HFFc6 (cell line): ENCODE measurements around the gene PHACTR3. TPM values are rescaled to one million over a fixed set of nuclear protein-coding genes. Genes with fewer than 3 reads are reported as not detected.

ENCODE experiments used
- DNase-seq: peaks from one replicate; pipeline ENCODE4 v3.0.0-alpha.2; 2018
- H3K27ac Mint-ChIP-seq: 2 replicates; pipeline ENCODE4 v1.8.0; 2020; ENCODE audit warnings: mild to moderate bottlenecking, mixed read lengths
- H3K27me3 Mint-ChIP-seq: 2 replicates; pipeline ENCODE4 v1.8.0; 2021; ENCODE audit warnings: mild to moderate bottlenecking, moderate library complexity, mixed read lengths; ENCODE audit not compliant: insufficient read depth
- H3K36me3 Mint-ChIP-seq: 2 replicates; pipeline ENCODE4 v1.8.0; 2021; ENCODE audit warnings: low read depth, mixed read lengths
- H3K4me1 Mint-ChIP-seq: 2 replicates; pipeline ENCODE4 v1.8.0; 2020; ENCODE audit warnings: low read depth, mixed read lengths
- H3K4me3 Mint-ChIP-seq: 2 replicates; pipeline ENCODE4 v1.8.0; 2020; ENCODE audit warnings: mild to moderate bottlenecking, moderate library complexity, mixed read lengths
- H3K9me3 Mint-ChIP-seq: 2 replicates; pipeline ENCODE4 v1.8.0; 2020; ENCODE audit warnings: mild to moderate bottlenecking, mixed read lengths
- total RNA-seq, 6 experiments: library from RNA; stranded (reverse); fragmentation: NEBNext Ultra II Directional; extraction: Animal tissue kit (Norgen Biotek cat#: 25700); gene quantifications; 2 replicates in 1 of 6; 3 replicates in 5 of 6; pipeline ENCODE4 v1.2.3, GENCODE V29; 2021
- TF ChIP-seq, protein P1 (sequence below): fragments of 200-600 bp; sonication (generic); IDR thresholded peaks from 2 replicates; pipeline ENCODE4 v1.5.0; 2021; ENCODE audit warnings: antibody characterized with exemption, mild to moderate bottlenecking

Gene PHACTR3
- total RNA-seq, 6 experiments from 2014 or later = not detected

DNA sequence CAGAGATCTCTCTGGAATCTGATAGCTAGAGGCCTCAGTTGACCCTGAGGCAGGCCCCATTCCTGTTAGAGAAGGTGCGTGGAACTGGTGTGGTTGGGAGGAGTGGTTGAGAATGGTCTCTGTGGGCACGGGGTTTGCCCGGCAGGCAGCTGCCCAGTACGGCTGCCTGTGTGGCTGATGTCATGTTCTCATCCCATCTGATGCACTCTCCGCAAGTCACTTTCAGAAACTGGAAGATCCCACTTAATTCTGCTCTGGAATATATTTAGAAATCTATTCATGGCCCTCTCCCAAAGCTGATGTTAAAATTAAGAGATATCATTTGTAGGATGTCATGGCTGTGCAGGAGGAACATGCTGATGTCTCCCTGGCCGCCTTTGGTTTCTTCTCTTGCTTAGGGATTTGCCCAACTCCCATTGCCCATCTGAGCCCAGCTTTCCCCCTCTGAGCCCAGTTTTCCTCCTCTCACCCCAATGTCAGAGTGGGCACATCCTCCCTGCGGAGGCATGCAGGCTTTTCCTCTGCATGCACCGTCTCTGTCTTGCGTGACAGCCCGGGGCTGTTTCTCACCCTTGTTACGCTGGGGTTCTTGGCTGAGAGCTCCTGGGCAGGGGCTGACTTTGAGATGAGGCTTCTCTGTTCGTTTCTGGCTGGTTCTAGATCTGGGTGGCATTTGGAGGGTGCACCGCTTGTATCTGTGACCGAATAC lies 21.0 kb downstream of the PHACTR3 start:
- peaks cover 2% of the 10 kb centered on the region; the same call in 1 of the 2 replicates for H3K27me3 Mint-ChIP-seq
- peaks cover 67% of the 10 kb centered on the region for H3K9me3 Mint-ChIP-seq
- no peak for DNase-seq
- no peak overlapping the region for H3K27ac Mint-ChIP-seq
- no peaks in the 10 kb centered on the region for H3K4me1 Mint-ChIP-seq
- TF ChIP-seq, protein P1, sequence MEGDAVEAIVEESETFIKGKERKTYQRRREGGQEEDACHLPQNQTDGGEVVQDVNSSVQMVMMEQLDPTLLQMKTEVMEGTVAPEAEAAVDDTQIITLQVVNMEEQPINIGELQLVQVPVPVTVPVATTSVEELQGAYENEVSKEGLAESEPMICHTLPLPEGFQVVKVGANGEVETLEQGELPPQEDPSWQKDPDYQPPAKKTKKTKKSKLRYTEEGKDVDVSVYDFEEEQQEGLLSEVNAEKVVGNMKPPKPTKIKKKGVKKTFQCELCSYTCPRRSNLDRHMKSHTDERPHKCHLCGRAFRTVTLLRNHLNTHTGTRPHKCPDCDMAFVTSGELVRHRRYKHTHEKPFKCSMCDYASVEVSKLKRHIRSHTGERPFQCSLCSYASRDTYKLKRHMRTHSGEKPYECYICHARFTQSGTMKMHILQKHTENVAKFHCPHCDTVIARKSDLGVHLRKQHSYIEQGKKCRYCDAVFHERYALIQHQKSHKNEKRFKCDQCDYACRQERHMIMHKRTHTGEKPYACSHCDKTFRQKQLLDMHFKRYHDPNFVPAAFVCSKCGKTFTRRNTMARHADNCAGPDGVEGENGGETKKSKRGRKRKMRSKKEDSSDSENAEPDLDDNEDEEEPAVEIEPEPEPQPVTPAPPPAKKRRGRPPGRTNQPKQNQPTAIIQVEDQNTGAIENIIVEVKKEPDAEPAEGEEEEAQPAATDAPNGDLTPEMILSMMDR = no peak
- H3K4me3 Mint-ChIP-seq = no peak overlapping the region
- H3K36me3 Mint-ChIP-seq = peaks cover 17% of the 10 kb centered on the region

DNA sequence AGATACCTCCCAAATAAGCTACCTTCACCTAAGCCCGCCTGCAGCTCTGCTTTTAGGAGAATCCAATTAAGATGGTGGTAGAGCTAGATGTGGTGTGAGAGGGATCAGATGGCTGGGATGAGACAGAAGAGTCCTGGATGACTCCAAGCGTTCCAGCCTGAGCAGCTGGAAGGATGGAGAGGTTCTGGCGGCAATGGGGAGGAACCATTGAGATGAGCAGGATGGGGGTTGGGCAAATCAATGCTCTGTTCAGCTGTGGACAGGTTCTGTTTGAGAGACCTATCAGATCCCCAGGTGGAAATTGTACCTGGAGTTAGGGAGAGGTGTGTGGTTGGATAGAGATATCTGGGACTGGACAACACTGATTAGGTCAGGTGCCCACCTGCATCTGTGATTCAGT lies 23.0 kb downstream of the PHACTR3 start:
- Mint-ChIP-seq H3K27ac (no peak overlapping the region), H3K9me3 (peaks cover 71% of the 10 kb centered on the region), H3K4me1 (no peaks in the 10 kb centered on the region), H3K36me3 (peaks cover 13% of the 10 kb centered on the region), H3K27me3 (peaks cover 2% of the 10 kb centered on the region; the same call in 1 of the 2 replicates), H3K4me3 (no peak overlapping the region)
- TF ChIP-seq, protein P1 = no peak
- DNase-seq = no peak

DNA sequence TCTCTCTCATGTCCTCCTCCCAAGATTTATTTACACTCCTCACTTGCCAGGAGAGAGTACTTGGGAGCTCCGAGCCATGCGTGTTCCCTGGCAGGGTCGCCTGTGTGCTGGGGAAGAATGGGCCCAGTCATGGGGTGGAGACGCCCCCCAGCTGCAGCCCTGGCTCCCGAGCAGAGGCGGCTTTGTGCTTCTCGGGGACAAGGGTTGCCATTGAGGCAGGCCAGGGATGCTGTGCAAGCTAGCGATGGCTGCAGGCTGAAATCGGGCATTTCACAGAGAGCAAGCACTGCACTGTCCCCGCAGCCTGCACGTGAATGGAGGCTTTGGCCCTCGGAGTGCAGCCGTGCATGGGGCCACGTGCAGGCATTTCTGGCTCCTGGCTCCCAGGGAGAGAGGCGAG lies 23.8 kb downstream of the PHACTR3 start:
- Mint-ChIP-seq H3K27ac (no peak overlapping the region), H3K36me3 (peaks cover 13% of the 10 kb centered on the region), H3K4me1 (no peaks in the 10 kb centered on the region), H3K9me3 (peaks cover 78% of the 10 kb centered on the region), H3K4me3 (no peak overlapping the region), H3K27me3 (peaks cover 2% of the 10 kb centered on the region; the same call in 1 of the 2 replicates)
- TF ChIP-seq, protein P1 = no peak
- DNase-seq = no peak

DNA sequence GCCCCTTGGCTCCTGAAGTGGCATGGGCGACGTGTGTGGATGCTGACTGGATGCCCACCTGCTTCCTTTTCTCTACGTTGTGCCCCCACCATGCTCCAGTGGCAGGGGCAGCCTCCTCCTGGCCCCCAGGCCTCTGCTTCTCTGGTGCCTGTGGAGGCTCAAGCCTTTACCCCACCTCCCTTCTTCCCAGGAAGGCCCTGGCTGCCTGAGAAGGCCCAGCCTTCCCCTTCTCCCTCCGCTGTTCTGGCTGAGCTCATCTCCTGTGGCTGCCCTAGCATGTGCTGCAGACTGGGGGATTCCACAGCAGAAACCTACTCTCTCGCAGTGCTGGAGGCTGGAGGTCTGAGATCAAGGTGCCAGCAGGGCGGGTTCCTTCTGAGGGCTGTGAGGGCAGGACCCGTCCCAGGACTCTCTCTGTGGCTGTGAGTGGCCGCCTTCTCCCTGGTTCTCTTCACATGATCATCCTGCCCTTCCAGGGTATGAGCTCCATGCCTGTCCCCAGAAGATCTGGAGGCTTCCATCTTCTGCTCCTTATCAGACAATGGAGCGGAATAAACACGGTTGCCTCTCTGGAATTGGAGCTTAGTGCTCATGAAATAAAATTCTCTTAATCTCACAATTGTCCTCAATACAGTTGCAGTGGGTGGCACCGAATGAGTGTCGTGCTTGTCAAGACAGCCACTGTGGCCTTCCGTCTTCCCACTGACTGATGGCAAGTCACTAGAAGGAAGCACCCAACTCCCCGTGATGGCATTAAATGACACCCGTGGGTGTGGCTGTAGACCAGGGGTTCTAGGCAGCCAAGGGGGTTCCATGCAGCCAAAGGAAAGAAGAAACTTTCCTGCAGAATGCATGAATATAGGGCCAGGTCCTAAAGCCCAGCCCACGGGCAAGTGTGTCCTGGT lies 25.1 kb downstream of the PHACTR3 start:
- TF ChIP-seq, protein P1 = no peak
- no peak overlapping the region for H3K27ac Mint-ChIP-seq
- H3K4me1 Mint-ChIP-seq = no peaks in the 10 kb centered on the region
- H3K27me3 Mint-ChIP-seq = peaks cover 2% of the 10 kb centered on the region; the same call in 1 of the 2 replicates
- no peak overlapping the region for H3K4me3 Mint-ChIP-seq
- H3K9me3 Mint-ChIP-seq = peaks cover 72% of the 10 kb centered on the region
- DNase-seq = no peak
- peaks cover 13% of the 10 kb centered on the region for H3K36me3 Mint-ChIP-seq

DNA sequence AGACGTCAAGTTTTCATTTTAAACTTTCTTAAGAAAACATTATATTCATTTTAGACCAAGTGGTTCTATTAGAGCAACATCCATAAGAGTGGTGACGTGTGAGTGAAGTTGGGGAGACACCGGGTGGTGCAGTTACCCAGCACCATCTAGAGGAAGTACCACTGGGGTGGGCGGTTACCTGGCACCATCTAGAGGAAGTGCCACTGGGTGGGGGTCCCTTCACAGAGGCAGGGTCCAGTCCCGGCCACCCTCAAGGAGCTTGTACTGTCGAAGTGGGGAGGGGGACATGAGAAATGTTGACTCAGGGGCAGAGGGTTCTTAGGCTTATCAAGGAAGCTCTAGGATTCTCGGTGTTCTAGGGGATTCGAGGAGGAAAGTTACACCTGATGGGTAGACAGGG lies 26.2 kb downstream of the PHACTR3 start:
- Mint-ChIP-seq H3K4me1 (no peaks in the 10 kb centered on the region), H3K27me3 (peaks cover 2% of the 10 kb centered on the region; the same call in 1 of the 2 replicates), H3K4me3 (no peak overlapping the region), H3K27ac (no peak overlapping the region), H3K36me3 (peaks cover 13% of the 10 kb centered on the region), H3K9me3 (peaks cover 71% of the 10 kb centered on the region)
- TF ChIP-seq, protein P1 = no peak
- DNase-seq = no peak
